GM21825 (cell line): ENCODE data around the gene TRAK1.

Source experiments
- ATAC-seq: cut with Tn5 transposase; IDR thresholded peaks from one replicate; pipeline ENCODE4 v1.9.1; 2021; ENCODE audit warnings: mild to moderate bottlenecking, moderate library complexity; ENCODE audit not compliant: unreplicated experiment

The TRAK1 gene

GRCh38 chr3:42174679-42175385, 83.7 kb downstream of the TRAK1 start:
- no peak for ATAC-seq

DNA sequence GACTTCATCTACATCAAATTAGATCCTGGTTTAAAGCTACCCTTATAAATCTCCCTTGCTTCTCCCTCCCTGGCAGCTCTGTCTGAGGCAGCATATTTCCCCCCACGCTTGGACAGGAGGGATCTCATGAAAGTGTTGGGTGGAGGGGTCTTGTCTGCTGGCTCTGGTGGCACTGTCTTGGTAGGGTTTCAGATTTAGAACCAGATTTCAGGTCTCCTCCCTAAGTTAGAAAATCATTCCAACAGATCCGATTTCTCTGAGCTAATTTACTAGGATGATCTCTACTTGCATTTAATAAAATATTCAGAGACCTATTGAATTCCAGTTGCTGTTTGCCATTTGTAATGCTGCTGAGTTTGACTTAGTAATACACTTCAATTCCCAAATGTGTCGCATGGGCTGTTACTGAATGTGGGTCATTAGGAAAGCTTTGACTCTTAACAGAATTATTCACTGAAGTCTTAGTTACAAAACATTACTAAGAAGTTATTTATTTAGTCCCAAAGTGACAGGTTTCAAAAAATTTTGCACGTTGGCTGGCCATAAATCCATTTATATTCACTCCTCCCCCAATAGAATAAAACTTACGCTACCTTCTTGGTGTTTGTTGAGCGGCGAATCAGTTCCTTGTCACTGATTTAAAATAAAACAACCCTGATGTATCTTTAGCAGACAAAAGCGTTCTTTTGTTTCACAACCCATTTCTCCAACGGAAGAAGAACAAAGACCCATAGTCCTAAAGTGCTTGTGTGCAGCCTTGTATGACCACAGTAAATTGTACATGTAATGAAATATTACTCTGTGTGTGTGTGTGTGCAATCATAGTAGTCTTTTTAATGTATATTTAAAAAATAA, 84.5 kb downstream of the TRAK1 start:
- no peak for ATAC-seq

DNA sequence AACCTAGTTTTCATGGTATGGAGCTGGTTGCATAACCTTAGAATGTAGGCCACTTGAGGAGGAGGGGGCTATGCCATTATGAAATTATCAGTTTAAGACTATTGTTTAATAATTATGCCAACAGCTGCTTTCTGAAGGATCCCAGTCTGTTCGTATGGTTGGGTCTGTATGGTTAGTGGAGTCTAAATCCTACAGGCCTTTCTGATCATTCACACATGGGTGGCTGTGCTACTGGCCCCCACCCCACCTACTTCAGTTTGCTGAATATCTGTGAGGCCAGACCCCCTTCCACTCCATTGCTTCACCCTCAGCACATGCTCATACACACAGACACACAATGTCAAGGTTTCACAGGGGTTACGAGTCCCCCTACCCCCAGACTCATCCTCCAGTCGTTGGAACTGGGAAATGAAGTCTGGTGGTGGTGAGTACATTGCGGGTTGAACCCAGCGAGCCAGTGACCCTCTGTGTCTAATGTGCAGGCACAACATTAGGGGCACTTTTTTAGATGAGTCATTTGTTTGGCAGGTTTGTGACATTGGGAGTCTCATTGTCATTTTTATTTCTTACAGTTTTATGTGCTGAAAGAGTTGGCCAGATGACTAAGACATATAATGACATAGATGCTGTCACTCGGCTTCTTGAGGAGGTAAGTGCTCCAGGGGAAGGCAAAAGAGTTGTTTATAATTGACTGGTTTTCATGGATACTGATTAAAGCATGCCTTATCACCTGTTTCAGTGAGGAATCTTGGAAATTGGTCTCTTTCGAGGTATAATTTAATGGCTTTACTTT, 85.3 kb downstream of the TRAK1 start:
- no peak for ATAC-seq

GRCh38 chr3:42177068-42177800, 86.1 kb downstream of the TRAK1 start:
- no peak for ATAC-seq

DNA sequence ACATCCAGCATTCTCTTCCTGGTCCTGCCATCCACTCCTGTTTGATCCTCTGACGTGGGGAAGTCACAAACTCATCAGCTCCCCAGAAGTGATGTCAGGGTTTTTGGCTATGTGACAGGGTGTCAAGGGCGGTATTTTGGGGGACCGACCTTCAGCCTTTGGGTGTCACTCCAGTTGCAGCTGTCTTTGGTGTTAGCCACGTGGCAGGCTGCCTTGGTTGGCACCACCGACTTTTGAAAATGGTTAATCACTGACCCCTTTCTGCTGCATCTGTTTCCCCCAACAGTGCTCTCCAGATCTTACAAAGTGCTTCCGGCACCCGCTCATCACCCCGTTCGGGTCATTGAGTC, 86.6 kb downstream of the TRAK1 start:
- no peak for ATAC-seq

DNA sequence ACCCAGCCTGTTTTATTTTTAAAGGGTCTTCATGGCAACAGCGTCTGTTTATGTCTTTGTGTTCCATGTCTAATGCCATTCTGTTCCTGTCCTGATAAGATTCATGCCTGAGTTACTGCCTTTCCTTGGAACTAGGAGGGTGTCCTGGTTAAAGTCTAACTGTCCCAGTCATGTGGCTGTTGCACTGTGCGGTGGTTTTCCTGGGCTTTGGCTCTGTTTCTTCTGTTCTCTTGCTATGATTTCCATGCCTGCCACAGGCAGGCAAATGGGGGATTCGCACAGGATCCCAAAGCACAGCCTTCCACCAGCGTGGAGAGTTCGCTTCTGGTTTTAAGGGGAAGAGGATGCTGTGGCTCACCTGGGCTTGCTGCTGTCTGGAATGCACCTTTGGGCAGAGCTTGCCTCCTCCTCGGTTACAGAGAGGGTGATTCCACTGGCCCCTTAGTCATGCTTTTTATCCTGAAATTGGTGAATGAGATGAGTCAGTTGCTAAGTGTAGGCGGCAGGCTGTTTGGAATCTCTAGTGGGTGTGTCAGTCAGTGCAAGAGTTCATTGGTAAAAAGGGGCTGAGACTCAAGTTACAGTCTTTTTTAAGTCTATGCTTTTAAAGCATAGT, 88.1 kb downstream of the TRAK1 start:
- ATAC-seq, result no peak

GRCh38 chr3:42180901-42181300, 89.7 kb downstream of the TRAK1 start:
- ATAC-seq, result no peak

GRCh38 chr3:42182555-42182954, 91.4 kb downstream of the TRAK1 start:
- ATAC-seq, result no peak

DNA sequence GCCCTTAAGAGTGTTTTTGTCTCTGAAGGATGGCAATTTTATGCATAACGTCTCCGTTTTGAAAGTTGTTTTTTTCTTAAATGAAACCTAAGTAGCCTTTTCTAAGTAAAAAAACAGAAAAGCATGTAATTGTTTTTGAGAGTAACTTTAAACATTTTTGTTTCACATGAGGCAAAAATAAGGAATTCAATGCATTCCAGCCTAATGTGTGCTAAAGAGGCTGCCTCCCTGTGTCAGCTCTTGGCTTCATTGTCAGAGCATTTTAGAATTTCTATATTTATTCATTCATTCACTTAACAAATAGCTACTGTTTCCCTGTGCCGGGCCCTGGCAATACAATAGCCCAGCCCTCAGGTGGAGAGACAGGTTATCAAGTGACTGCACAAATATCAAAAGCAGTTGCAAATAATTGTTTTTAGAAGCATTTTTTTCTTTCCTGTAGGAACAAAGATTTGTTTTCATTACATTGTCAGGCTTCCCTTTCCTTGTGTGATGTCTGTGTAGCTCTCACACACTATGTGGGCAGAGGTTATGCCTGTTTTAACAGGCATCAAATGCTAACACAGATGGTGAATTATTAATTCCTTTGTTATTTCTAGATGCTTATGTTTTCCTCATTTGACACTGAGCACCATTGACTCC, 93.0 kb downstream of the TRAK1 start:
- no peak for ATAC-seq

GRCh38 chr3:42184651-42185443, 93.7 kb downstream of the TRAK1 start:
- no peak for ATAC-seq

- ATAC-seq, result no peak
Measured at GRCh38 chr3:42187936-42188335, 96.8 kb downstream of the TRAK1 start.

GRCh38 chr3:42188376-42188775, 97.2 kb downstream of the TRAK1 start:
- no peak for ATAC-seq

GRCh38 chr3:42189001-42189460, 97.9 kb downstream of the TRAK1 start:
- ATAC-seq, result no peak

- ATAC-seq, result no peak
Measured at GRCh38 chr3:42189736-42190135, 98.6 kb downstream of the TRAK1 start.

DNA sequence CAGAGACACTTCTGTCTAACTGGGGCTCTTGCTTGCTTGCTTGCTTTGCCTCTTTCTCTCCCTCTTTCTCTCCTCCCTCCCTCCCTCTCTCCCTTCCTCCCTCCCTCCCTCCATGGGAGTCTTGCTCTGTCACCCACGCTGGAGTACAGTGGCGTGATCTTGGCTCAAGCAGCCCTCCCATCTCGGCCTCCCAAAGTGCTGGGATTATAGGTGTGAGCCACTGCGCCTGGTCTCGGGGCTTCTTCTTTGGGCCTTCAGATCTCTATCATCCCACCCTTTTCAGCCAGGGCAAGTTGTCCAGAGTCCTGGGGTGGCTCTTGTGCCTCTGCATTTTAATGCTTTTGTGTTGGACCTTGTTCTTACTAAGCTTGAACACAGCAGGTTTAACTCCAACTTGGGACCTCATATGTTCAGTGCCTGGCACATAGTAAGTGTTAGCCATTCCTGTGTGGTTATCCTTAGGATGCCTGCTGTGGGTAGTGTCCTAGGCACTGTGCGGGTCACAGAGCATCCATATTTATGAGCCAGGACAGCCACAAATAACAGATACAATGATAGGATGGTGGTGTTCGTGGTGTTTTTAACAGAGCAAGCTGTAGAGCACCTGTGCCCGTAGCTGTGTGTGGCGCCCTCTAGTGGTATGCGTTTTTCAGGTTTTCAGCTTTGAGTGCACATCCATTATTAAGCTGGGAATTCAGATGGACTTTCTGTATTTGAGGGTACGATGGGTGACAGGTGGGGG, 99.7 kb downstream of the TRAK1 start:
- ATAC-seq, result no peak

DNA sequence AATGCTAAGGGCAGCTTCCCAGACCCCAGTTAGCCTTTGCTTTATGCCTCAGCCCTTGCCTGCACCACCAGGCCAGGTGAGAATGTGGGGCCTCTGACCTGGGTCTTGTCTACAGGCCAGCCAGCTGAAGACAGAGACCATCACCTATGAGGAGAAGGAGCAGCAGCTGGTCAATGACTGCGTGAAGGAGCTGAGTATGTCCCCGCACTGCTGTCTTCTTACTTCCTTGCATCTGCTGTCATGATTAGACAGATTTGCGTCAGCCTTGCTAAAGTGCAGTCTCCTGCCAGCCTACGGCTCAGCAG, 100.2 kb downstream of the TRAK1 start:
- no peak for ATAC-seq

DNA sequence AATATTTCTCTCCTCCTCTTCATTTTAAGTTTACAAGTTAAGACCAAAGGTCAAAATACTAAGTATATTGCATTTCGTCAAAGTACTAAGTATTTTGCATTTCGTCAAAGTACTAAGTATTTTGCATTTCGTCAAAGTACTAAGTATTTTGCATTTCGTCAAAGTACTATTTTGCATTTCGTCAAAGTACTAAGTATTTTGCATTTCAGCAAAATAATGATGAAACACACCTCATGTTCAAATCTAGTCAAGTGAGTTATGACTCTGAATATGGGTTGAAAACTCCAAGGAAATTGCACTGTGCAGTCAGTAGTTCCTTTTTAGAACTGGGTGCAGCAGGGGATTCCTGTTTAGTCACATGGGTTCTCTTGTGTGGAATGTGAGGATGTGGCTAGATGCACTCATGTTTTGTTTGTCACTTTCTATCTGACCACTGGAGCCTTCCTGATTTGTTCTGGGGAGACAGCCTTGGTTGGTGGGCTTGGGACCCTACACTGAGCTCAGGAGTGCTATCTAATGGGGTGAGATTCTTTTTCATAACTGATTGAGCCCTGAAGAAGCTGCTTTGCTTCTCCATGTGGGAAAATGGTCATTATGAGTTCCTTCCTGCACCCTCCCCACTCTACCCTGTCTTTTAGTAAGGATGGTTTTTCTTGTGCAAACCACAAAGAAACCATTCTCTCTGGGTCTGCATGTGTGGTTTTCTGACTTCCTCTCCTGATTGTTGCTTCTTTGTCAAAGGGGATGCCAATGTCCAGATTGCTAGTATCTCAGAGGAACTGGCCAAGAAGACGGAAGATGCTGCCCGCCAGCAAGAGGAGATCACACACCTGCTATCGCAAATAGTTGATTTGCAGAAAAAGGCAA, 101.4 kb downstream of the TRAK1 start:
- peak; percentile 49 for ATAC-seq
